ENCODE results near the gene APOL2. TPM values are rescaled to one million over a fixed set of nuclear protein-coding genes. Genes with fewer than 3 reads are reported as not detected.

APOL2 gene
- total RNA-seq, 1 donor from 2014 or later: 7.1 TPM

DNA sequence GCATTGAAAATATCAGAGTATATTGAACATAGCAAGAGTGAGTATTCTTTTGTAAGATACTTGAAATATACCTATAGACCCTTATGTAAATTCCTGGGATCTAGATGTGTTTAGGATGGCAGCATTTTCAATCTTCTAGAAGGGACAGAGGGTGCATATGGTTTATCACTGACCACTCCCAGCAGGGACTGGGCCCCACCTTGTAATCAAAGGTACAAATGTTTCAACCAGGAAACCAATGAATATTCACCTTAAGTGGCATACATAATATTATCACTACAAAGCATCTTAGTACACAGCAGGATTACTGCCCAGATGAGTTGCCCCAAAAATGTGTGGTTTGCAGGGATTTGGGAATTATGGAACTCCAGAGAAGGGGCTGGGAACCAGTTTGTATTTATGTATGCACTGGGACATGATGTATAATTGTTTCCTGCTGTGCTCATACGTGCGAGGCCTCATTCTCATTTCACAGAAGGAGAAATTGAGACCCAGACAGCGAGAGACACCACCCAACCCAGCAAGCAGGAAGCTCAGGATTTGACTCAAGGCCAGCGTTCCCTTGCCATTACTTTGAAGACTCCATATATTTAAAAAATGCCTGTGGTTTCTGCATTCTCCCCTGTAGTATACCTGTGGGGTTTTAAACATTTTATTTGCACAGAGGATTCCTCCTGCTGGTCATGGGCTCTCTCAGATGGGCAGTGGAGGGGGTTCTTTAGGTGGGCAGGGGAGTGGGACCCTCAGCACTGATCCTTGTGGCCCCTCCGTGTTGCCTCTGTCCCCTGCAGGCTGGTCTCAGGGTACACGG, 42.9 kb downstream of the APOL2 start:
- DNase-seq (ENCODE audit: low read depth): no peak
- peaks cover 2% of the 10 kb centered on the region for H3K27me3 ChIP-seq (ENCODE audit: control insufficient read depth, insufficient read depth, low read length)
- no peak for FAIRE-seq
- TF ChIP-seq, protein P1, sequence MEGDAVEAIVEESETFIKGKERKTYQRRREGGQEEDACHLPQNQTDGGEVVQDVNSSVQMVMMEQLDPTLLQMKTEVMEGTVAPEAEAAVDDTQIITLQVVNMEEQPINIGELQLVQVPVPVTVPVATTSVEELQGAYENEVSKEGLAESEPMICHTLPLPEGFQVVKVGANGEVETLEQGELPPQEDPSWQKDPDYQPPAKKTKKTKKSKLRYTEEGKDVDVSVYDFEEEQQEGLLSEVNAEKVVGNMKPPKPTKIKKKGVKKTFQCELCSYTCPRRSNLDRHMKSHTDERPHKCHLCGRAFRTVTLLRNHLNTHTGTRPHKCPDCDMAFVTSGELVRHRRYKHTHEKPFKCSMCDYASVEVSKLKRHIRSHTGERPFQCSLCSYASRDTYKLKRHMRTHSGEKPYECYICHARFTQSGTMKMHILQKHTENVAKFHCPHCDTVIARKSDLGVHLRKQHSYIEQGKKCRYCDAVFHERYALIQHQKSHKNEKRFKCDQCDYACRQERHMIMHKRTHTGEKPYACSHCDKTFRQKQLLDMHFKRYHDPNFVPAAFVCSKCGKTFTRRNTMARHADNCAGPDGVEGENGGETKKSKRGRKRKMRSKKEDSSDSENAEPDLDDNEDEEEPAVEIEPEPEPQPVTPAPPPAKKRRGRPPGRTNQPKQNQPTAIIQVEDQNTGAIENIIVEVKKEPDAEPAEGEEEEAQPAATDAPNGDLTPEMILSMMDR (IDR thresholded peaks at IDR 0.05; ENCODE audit: insufficient read depth, low read length, severe bottlenecking): no peak
- no peaks in the 10 kb centered on the region for H3K36me3 ChIP-seq (ENCODE audit: control insufficient read depth, insufficient read depth, low read length)
- no peak overlapping the region for H3K4me3 ChIP-seq (ENCODE audit: low read depth, low read length)

- no peaks in the 10 kb centered on the region for H3K36me3 ChIP-seq (ENCODE audit: control insufficient read depth, insufficient read depth, low read length)
- TF ChIP-seq, protein P1 (IDR thresholded peaks at IDR 0.05; ENCODE audit: insufficient read depth, low read length, severe bottlenecking): peak; percentile 71
- FAIRE-seq (no peak), DNase-seq (ENCODE audit: low read depth) (peak; percentile 43)
- H3K4me3 ChIP-seq (ENCODE audit: low read depth, low read length): no peak overlapping the region
- H3K27me3 ChIP-seq (ENCODE audit: control insufficient read depth, insufficient read depth, low read length): peaks cover 2% of the 10 kb centered on the region
Measured at GRCh38 chr22:36194971-36195370, 44.4 kb downstream of the APOL2 start.

DNA sequence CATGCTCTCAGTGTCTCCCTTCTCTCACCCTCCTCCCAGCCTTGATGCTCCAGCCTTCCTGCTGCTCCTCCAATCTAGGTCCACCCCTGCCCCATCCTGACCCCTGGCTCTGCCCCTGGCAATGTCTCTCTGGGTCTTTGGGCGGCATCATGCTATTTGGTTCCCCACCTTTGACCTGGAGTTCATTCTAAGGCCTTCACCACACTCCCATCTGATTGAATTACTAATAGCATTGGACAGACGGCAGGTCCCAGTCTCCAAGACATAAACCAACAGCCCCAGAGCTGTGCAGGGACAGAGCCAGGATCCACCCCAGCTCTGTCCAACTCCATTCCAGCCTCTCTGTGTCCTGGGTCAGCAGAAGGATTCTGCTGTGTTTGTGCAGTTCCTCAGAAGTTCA, 44.9 kb downstream of the APOL2 start:
- FAIRE-seq (no peak), DNase-seq (ENCODE audit: low read depth) (no peak)
- TF ChIP-seq, protein P1 (IDR thresholded peaks at IDR 0.05; ENCODE audit: insufficient read depth, low read length, severe bottlenecking): no peak
- Histone ChIP-seq H3K27me3 (ENCODE audit: control insufficient read depth, insufficient read depth, low read length) (peaks cover 2% of the 10 kb centered on the region), H3K36me3 (ENCODE audit: control insufficient read depth, insufficient read depth, low read length) (no peaks in the 10 kb centered on the region), H3K4me3 (ENCODE audit: low read depth, low read length) (no peak overlapping the region)

GRCh38 chr22:36193577-36193976, 45.8 kb downstream of the APOL2 start:
- FAIRE-seq (no peak), DNase-seq (ENCODE audit: low read depth) (no peak)
- TF ChIP-seq, protein P1 (IDR thresholded peaks at IDR 0.05; ENCODE audit: insufficient read depth, low read length, severe bottlenecking): no peak
- no peak overlapping the region for H3K4me3 ChIP-seq (ENCODE audit: low read depth, low read length)
- no peaks in the 10 kb centered on the region for H3K36me3 ChIP-seq (ENCODE audit: control insufficient read depth, insufficient read depth, low read length)
- peaks cover 2% of the 10 kb centered on the region for H3K27me3 ChIP-seq (ENCODE audit: control insufficient read depth, insufficient read depth, low read length)

DNA sequence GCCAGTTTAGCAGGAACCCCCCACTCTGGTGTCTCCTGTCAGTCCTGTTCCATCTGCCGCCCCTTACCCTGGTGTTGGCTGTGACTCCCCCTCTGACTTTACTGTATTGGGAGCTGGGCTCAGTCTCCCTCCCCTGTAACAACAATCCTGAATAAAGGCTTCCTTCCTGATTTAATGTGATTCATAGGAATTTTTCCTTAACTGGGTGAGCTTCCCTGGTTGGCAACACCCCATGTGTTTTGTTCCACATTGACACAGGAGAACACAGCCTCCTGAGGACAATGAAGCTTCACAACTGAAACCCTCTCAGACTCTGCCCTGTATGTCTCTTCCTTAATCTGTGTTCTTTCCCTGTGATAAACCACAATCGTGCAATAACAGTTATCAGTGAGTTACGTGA, 46.2 kb downstream of the APOL2 start:
- DNase-seq (ENCODE audit: low read depth) (no peak), FAIRE-seq (no peak)
- no peak overlapping the region for H3K4me3 ChIP-seq (ENCODE audit: low read depth, low read length)
- H3K36me3 ChIP-seq (ENCODE audit: control insufficient read depth, insufficient read depth, low read length): no peaks in the 10 kb centered on the region
- TF ChIP-seq, protein P1 (IDR thresholded peaks at IDR 0.05; ENCODE audit: insufficient read depth, low read length, severe bottlenecking): no peak
- H3K27me3 ChIP-seq (ENCODE audit: control insufficient read depth, insufficient read depth, low read length): peaks cover 3% of the 10 kb centered on the region

GRCh38 chr22:36192542-36192941, 46.8 kb downstream of the APOL2 start:
- FAIRE-seq (no peak), DNase-seq (ENCODE audit: low read depth) (no peak)
- Histone ChIP-seq H3K4me3 (ENCODE audit: low read depth, low read length) (no peak overlapping the region), H3K27me3 (ENCODE audit: control insufficient read depth, insufficient read depth, low read length) (peaks cover 2% of the 10 kb centered on the region), H3K36me3 (ENCODE audit: control insufficient read depth, insufficient read depth, low read length) (no peaks in the 10 kb centered on the region)
- TF ChIP-seq, protein P1 (IDR thresholded peaks at IDR 0.05; ENCODE audit: insufficient read depth, low read length, severe bottlenecking): no peak

Data from bronchial epithelial cell (primary cell).